CD14-positive monocyte (primary cell): ENCODE measurements around the gene PLXNA4. TPM values are rescaled to one million over a fixed set of nuclear protein-coding genes. Genes with fewer than 3 reads are reported as not detected.

ENCODE experiments used
- DNase-seq, 3 donors: peaks; one replicate each; pipeline ENCODE4 v3.0.0-alpha.2; 2011 to 2022
- H2AFZ ChIP-seq: 2 replicates; pipeline ENCODE4 v1.6.0; 2012; ENCODE audit warnings: mild to moderate bottlenecking, low read depth, low read length, inconsistent platforms; ENCODE audit not compliant: insufficient read depth, poor library complexity, severe bottlenecking
- H3K27ac ChIP-seq, 2 donors: 1 replicate in 1 of 2; 2 replicates in 1 of 2; pipeline ENCODE4 v1.5.1; 2012 to 2013; ENCODE audit warnings: low read length in 2 of 2, control low read depth in 1 of 2, inconsistent platforms in 1 of 2, low read depth in 1 of 2, mild to moderate bottlenecking in 1 of 2
- H3K27me3 ChIP-seq, 2 donors: one replicate each; pipeline versions ENCODE4 v1.6.0 to v1.6.1; 2011 to 2013; ENCODE audit warnings: low read length in 2 of 2; ENCODE audit not compliant: control insufficient read depth in 2 of 2, insufficient read depth in 2 of 2
- H3K36me3 ChIP-seq, 2 donors: replicated peaks in 1 of 2; 1 replicate in 1 of 2; 2 replicates in 1 of 2; pipeline versions ENCODE4 v1.5.1 to v1.6.1; 2012 to 2013; ENCODE audit warnings: low read length in 2 of 2, control low read depth in 1 of 2, inconsistent platforms in 1 of 2, mild to moderate bottlenecking in 1 of 2; ENCODE audit not compliant: insufficient read depth in 2 of 2, control insufficient read depth in 1 of 2
- H3K4me1 ChIP-seq, 2 donors: 1 replicate in 1 of 2; 2 replicates in 1 of 2; pipeline versions ENCODE4 v1.5.1 to v1.6.1; 2012 to 2013; ENCODE audit warnings: low read length in 2 of 2, control low read depth in 1 of 2, inconsistent platforms in 1 of 2, mild to moderate bottlenecking in 1 of 2, moderate library complexity in 1 of 2; ENCODE audit not compliant: insufficient read depth in 2 of 2, control insufficient read depth in 1 of 2
- H3K4me2 ChIP-seq: replicated peaks from 2 replicates; pipeline ENCODE3; 2012; ENCODE audit warnings: low read length, moderate library complexity, mild to moderate bottlenecking; ENCODE audit not compliant: poor library complexity, severe bottlenecking; ENCODE audit errors: extremely low read depth
- H3K4me3 ChIP-seq, 3 experiments: fragments of 200-600 bp in 1 of 3; sonication (generic) in 1 of 3; replicated peaks in 1 of 3; 1 replicate in 2 of 3; 2 replicates in 1 of 3; pipeline ENCODE4 v1.5.1; 2011 to 2013; ENCODE audit warnings: low read length in 3 of 3, mild to moderate bottlenecking in 3 of 3, control low read depth in 2 of 3, low read depth in 2 of 3, inconsistent platforms in 1 of 3, moderate library complexity in 1 of 3
- H3K79me2 ChIP-seq: 2 replicates; pipeline ENCODE4 v1.6.0; 2012; ENCODE audit warnings: mild to moderate bottlenecking, control low read depth, inconsistent platforms, low read length, moderate library complexity; ENCODE audit not compliant: insufficient read depth
- H3K9ac ChIP-seq: 2 replicates; pipeline ENCODE4 v1.6.0; 2017; ENCODE audit warnings: low read length, mild to moderate bottlenecking; ENCODE audit not compliant: insufficient read depth, poor library complexity, severe bottlenecking
- H3K9me3 ChIP-seq, 2 donors: replicated peaks in 1 of 2; 1 replicate in 1 of 2; 2 replicates in 1 of 2; pipeline versions ENCODE4 v1.5.1 to v1.6.1; 2012 to 2013; ENCODE audit warnings: low read length in 2 of 2, control low read depth in 1 of 2; ENCODE audit not compliant: control insufficient read depth in 1 of 2, insufficient read depth in 1 of 2
- H4K20me1 ChIP-seq: 2 replicates; pipeline ENCODE4 v1.6.0; 2012; ENCODE audit warnings: mild to moderate bottlenecking, low read length, control low read depth, moderate library complexity; ENCODE audit not compliant: insufficient read depth
- H3K27ac Mint-ChIP-seq, 7 donors: one replicate each; pipeline ENCODE4 v1.8.0; 2020; ENCODE audit warnings: mild to moderate bottlenecking in 7 of 7, mixed read lengths in 7 of 7, moderate library complexity in 6 of 7, inconsistent platforms in 2 of 7
- H3K27me3 Mint-ChIP-seq, 3 donors: one replicate each; pipeline ENCODE4 v1.8.0; 2021 to 2022; ENCODE audit warnings: low read depth in 3 of 3, mild to moderate bottlenecking in 3 of 3, mixed read lengths in 3 of 3, moderate library complexity in 3 of 3, inconsistent platforms in 1 of 3
- H3K36me3 Mint-ChIP-seq, 2 donors: one replicate each; pipeline ENCODE4 v1.8.0; 2020; ENCODE audit warnings: mixed read lengths in 2 of 2, inconsistent platforms in 1 of 2, mild to moderate bottlenecking in 1 of 2
- H3K4me1 Mint-ChIP-seq: one replicate; pipeline ENCODE4 v1.8.0; 2020; ENCODE audit warnings: mild to moderate bottlenecking, mixed read lengths
- H3K4me3 Mint-ChIP-seq, 2 donors: one replicate each; pipeline ENCODE4 v1.8.0; 2020; ENCODE audit warnings: mild to moderate bottlenecking in 2 of 2, mixed read lengths in 2 of 2, moderate library complexity in 1 of 2
- H3K9me3 Mint-ChIP-seq, 7 donors: one replicate each; pipeline ENCODE4 v1.8.0; 2020 to 2022; ENCODE audit warnings: mixed read lengths in 7 of 7, mild to moderate bottlenecking in 6 of 7, moderate library complexity in 6 of 7, inconsistent platforms in 2 of 7
- CTCF ChIP-seq: fragments of 200-600 bp; IDR thresholded peaks from one replicate; pipeline ENCODE4 v1.8.0; 2022; ENCODE audit warnings: antibody characterized with exemption, mild to moderate bottlenecking
- WGBS: methylation state at CpG from one replicate; pipeline ENCODE4 v1.1.5; 2013; ENCODE audit warnings: missing lambda C conversion rate; ENCODE audit not compliant: insufficient coverage; 5-methylcytosine and 5-hydroxymethylcytosine counted together
- intact Hi-C, 2 donors: fragments of 100-400 bp; cut with micrococcal nuclease; formaldehyde crosslinking; loops; one replicate each; pipeline versions ENCODE4 v1.15.0 to v1.15.1; 2023
- polyA plus RNA-seq, 3 donors: library from polyadenylated mRNA; depleted of rRNA in 1 of 3; unstranded in 2 of 3; stranded (reverse) in 1 of 3; fragments of 300-500 nt in 2 of 3; fragments of >200 nt in 1 of 3; fragmentation: Illumina TruSeq in 2 of 3; gene quantifications; 1 replicate in 2 of 3; 2 replicates in 1 of 3; pipeline ENCODE4 v1.2.3, GENCODE V29; 2012 to 2021

Gene PLXNA4
- polyA plus RNA-seq, 3 donors, result not detected

GRCh38 chr7:132349075-132349474 is 227.2 kb downstream of the PLXNA4 start:
- no peaks in the 10 kb centered on the region for H3K9me3 ChIP-seq
- H4K20me1 ChIP-seq, result no peaks in the 10 kb centered on the region
- H3K4me1 ChIP-seq, result no peaks in the 10 kb centered on the region
- no peaks in the 10 kb centered on the region for H3K4me1 Mint-ChIP-seq
- no peaks in the 10 kb centered on the region for H3K79me2 ChIP-seq
- H3K4me3 Mint-ChIP-seq, result no peak overlapping the region
- no peak overlapping the region for H3K27ac ChIP-seq
- H3K4me2 ChIP-seq, result no peak overlapping the region
- peaks cover 0 to 3% (median 0%) of the 10 kb centered on the region in 7 donors for H3K9me3 Mint-ChIP-seq
- no peak overlapping the region for H3K9ac ChIP-seq
- no peak overlapping the region for H3K4me3 ChIP-seq
- DNase-seq, result no peak
- H3K27me3 Mint-ChIP-seq, result peaks cover 7 to 16% (median 13%) of the 10 kb centered on the region in 3 donors
- H3K27me3 ChIP-seq, result peaks cover 0 to 4% of the 10 kb centered on the region in 2 donors
- TF ChIP-seq CTCF, result no peak
- WGBS, result 80% methylated on average over 1 of the region's 3 CpGs
- H3K36me3 Mint-ChIP-seq, result no peaks in the 10 kb centered on the region
- no peak overlapping the region for H3K27ac Mint-ChIP-seq
- H3K36me3 ChIP-seq, result no peaks in the 10 kb centered on the region
- no peak overlapping the region for H2AFZ ChIP-seq
- intact Hi-C loops, result no loop called here

GRCh38 chr7:132348341-132348740 is 227.9 kb downstream of the PLXNA4 start:
- Histone ChIP-seq H3K27ac (no peak overlapping the region), H4K20me1 (no peaks in the 10 kb centered on the region), H3K9ac (no peak overlapping the region), H3K27me3 (peaks cover 0 to 2% of the 10 kb centered on the region in 2 donors), H3K4me3 (no peak overlapping the region), H3K9me3 (no peaks in the 10 kb centered on the region), H3K4me2 (no peak overlapping the region), H3K36me3 (no peaks in the 10 kb centered on the region), H2AFZ (no peak overlapping the region), H3K79me2 (no peaks in the 10 kb centered on the region), H3K4me1 (no peaks in the 10 kb centered on the region)
- H3K4me3 Mint-ChIP-seq, result no peak overlapping the region
- TF ChIP-seq CTCF, result no peak
- peaks cover 7 to 18% (median 14%) of the 10 kb centered on the region in 3 donors for H3K27me3 Mint-ChIP-seq
- H3K27ac Mint-ChIP-seq, result no peak overlapping the region
- no peak for DNase-seq
- no CpG with 5 or more reads among the region's 4 CpGs for WGBS
- intact Hi-C loops, result no loop called here
- peaks cover 0 to 3% (median 0%) of the 10 kb centered on the region in 7 donors for H3K9me3 Mint-ChIP-seq
- no peaks in the 10 kb centered on the region for H3K4me1 Mint-ChIP-seq
- no peaks in the 10 kb centered on the region for H3K36me3 Mint-ChIP-seq
